IMR-90 (cell line): ENCODE measurements around the gene ESR1. TPM values are rescaled to one million over a fixed set of nuclear protein-coding genes. Genes with fewer than 3 reads are reported as not detected.

Experiments
- ATAC-seq: fragments of 200-7000 bp; cut with Tn5 transposase; 2 replicates; pipeline ENCODE4 v1.9.1; 2020; ENCODE audit warnings: low read depth, mild to moderate bottlenecking, moderate library complexity
- BruUV-seq: library from RNA; stranded (reverse); fragments of 400-500 nt; replicated peaks from 2 replicates; lab custom pipeline; 2021; lab: Mats Ljungman, UMichigan
- CTCF ChIA-PET: fragments of 300-600 bp; formaldehyde crosslinking; extraction: SDS; loops from one replicate; lab custom pipeline; 2021; ENCODE audit warnings: antibody characterized with exemption; lab: Yijun Ruan, JAX
- POLR2A ChIA-PET: fragments of 300-600 bp; sonication (Branson Sonifier 250); formaldehyde crosslinking; loops from one replicate; lab custom pipeline; 2022; ENCODE audit warnings: antibody characterized with exemption; ENCODE audit not compliant: unreplicated experiment; lab: Charles Lee
- DNase-seq: peaks from one replicate; pipeline ENCODE4 v3.0.0; 2013
- H2AFZ ChIP-seq: replicated peaks from 2 replicates; pipeline ENCODE3; 2013; ENCODE audit warnings: low read length, mild to moderate bottlenecking; ENCODE audit not compliant: poor library complexity
- H2AK5ac ChIP-seq: 2 replicates; pipeline ENCODE4 v1.6.1; 2013; ENCODE audit warnings: low read depth, low read length, inconsistent platforms
- H2AK9ac ChIP-seq: replicated peaks from 2 replicates; pipeline ENCODE3; 2013; ENCODE audit warnings: mild to moderate bottlenecking, low read depth, low read length, moderate library complexity; ENCODE audit not compliant: poor library complexity
- H2BK120ac ChIP-seq: 2 replicates; pipeline ENCODE4 v1.6.1; 2013; ENCODE audit warnings: low read depth, low read length, inconsistent platforms
- H2BK15ac ChIP-seq: 3 replicates; pipeline ENCODE4 v1.6.1; 2013; ENCODE audit warnings: low read depth, low read length, inconsistent platforms
- H2BK20ac ChIP-seq: 2 replicates; pipeline ENCODE4 v1.6.1; 2013; ENCODE audit warnings: low read depth, mild to moderate bottlenecking, inconsistent platforms, low read length, moderate library complexity
- H2BK5ac ChIP-seq: 2 replicates; pipeline ENCODE4 v1.6.1; 2013; ENCODE audit warnings: mild to moderate bottlenecking, low read depth, low read length, inconsistent platforms; ENCODE audit not compliant: poor library complexity, severe bottlenecking
- H3K14ac ChIP-seq: replicated peaks from 2 replicates; pipeline ENCODE4 v1.6.1; 2013; ENCODE audit warnings: low read depth, low read length, inconsistent platforms
- H3K18ac ChIP-seq: 2 replicates; pipeline ENCODE4 v1.6.1; 2013; ENCODE audit warnings: low read depth, low read length, control low read depth
- H3K23ac ChIP-seq: 2 replicates; pipeline ENCODE4 v1.6.1; 2013; ENCODE audit warnings: low read depth, low read length, inconsistent platforms
- H3K27ac ChIP-seq: 2 replicates; pipeline ENCODE4 v1.5.1; 2013; ENCODE audit warnings: mild to moderate bottlenecking, control low read depth, low read length; ENCODE audit not compliant: insufficient read depth
- H3K27me3 ChIP-seq: 2 replicates; pipeline ENCODE4 v1.6.1; 2013; ENCODE audit warnings: low read length; ENCODE audit not compliant: control insufficient read depth, insufficient read depth
- H3K36me3 ChIP-seq: 2 replicates; pipeline ENCODE4 v1.6.1; 2013; ENCODE audit warnings: low read length, mixed read lengths; ENCODE audit not compliant: control insufficient read depth, insufficient read depth
- H3K4ac ChIP-seq: 2 replicates; pipeline ENCODE4 v1.6.1; 2013; ENCODE audit warnings: low read depth, low read length, inconsistent platforms
- H3K4me1 ChIP-seq: 2 replicates; pipeline ENCODE4 v1.6.1; 2013; ENCODE audit warnings: low read length, mixed read lengths; ENCODE audit not compliant: control insufficient read depth, insufficient read depth
- H3K4me2 ChIP-seq: 2 replicates; pipeline ENCODE4 v1.6.1; 2013; ENCODE audit warnings: low read depth, mild to moderate bottlenecking, control low read depth, low read length, moderate library complexity
- H3K4me3 ChIP-seq: 2 replicates; pipeline ENCODE4 v1.5.1; 2013; ENCODE audit warnings: low read depth, mild to moderate bottlenecking, control low read depth, low read length, moderate library complexity; ENCODE audit not compliant: insufficient read depth
- H3K56ac ChIP-seq: 2 replicates; pipeline ENCODE4 v1.6.1; 2013; ENCODE audit warnings: low read length, inconsistent platforms; ENCODE audit not compliant: insufficient read depth; ENCODE audit errors: extremely low read depth
- H3K79me1 ChIP-seq, 2 experiments: 2 replicates each; pipeline ENCODE4 v1.6.1; 2013; ENCODE audit warnings: low read length in 2 of 2, inconsistent platforms in 1 of 2, low read depth in 1 of 2
- H3K9ac ChIP-seq: 2 replicates; pipeline ENCODE4 v1.6.1; 2013; ENCODE audit warnings: low read depth, low read length, control low read depth
- H3K9me1 ChIP-seq: 2 replicates; pipeline ENCODE4 v1.6.1; 2013; ENCODE audit warnings: low read length, inconsistent platforms; ENCODE audit not compliant: insufficient read depth
- H3K9me3 ChIP-seq: 2 replicates; pipeline ENCODE4 v1.6.1; 2013; ENCODE audit warnings: low read length; ENCODE audit not compliant: control insufficient read depth, insufficient read depth
- H4K20me1 ChIP-seq: 2 replicates; pipeline ENCODE4 v1.6.1; 2013; ENCODE audit warnings: low read length, inconsistent platforms; ENCODE audit not compliant: insufficient read depth
- H4K5ac ChIP-seq: 2 replicates; pipeline ENCODE4 v1.6.1; 2013; ENCODE audit warnings: mild to moderate bottlenecking, low read depth, low read length, control low read depth
- H4K8ac ChIP-seq, 2 experiments: 2 replicates each; pipeline ENCODE4 v1.6.1; 2013; ENCODE audit warnings: low read depth in 2 of 2, low read length in 2 of 2, control low read depth in 1 of 2, inconsistent platforms in 1 of 2
- H4K91ac ChIP-seq: 2 replicates; pipeline ENCODE4 v1.6.1; 2013; ENCODE audit warnings: low read depth, low read length, inconsistent platforms; ENCODE audit not compliant: insufficient read depth
- BHLHE40 ChIP-seq: fragments of 150-350 bp; IDR thresholded peaks from 2 replicates; pipeline ENCODE4 v1.6.1; 2016; ENCODE audit warnings: mild to moderate bottlenecking, low read depth, low read length
- CTCF ChIP-seq: conservative IDR thresholded peaks from 2 replicates; pipeline ENCODE4 v1.5.1; 2012; ENCODE audit warnings: mild to moderate bottlenecking, low read depth, low read length, improper control_type of control experiment
- MAFK ChIP-seq: IDR thresholded peaks from 2 replicates; pipeline ENCODE4 v1.6.1; 2012; ENCODE audit warnings: low read depth, low read length, improper control_type of control experiment
- MXI1 ChIP-seq: IDR thresholded peaks from 2 replicates; pipeline ENCODE4 v1.6.1; 2012; ENCODE audit warnings: low read depth, mild to moderate bottlenecking, low read length, moderate library complexity, borderline replicate concordance
- RFX5 ChIP-seq: IDR thresholded peaks from 2 replicates; pipeline ENCODE4 v1.8.0; 2012; ENCODE audit warnings: low read depth, mild to moderate bottlenecking, low read length, moderate library complexity
- SMC3 ChIP-seq: fragments of 150-350 bp; IDR thresholded peaks from 2 replicates; pipeline ENCODE4 v1.6.1; 2016; ENCODE audit warnings: low read depth, mild to moderate bottlenecking, antibody characterized with exemption, low read length, moderate library complexity
- WGBS, 2 experiments: methylation state at CpG; one replicate each; pipeline versions ENCODE4 v1.1.5 to v1.1.7; 2013; ENCODE audit warnings: missing lambda C conversion rate in 2 of 2; ENCODE audit not compliant: insufficient read length in 1 of 2; ENCODE audit errors: extremely low coverage in 2 of 2; 5-methylcytosine and 5-hydroxymethylcytosine counted together
- dilution Hi-C: fragments of 300-500 bp; cut with HindIII; formaldehyde crosslinking; loops from one replicate; pipeline ENCODE4 v1.14.3; 2018; ENCODE audit warnings: low sequenced_read_pairs; ENCODE audit not compliant: unreplicated experiment
- in situ Hi-C: fragments of 300-500 bp; cut with MboI; formaldehyde crosslinking; loops from 3 replicates; pipeline ENCODE4 v1.14.3; 2019; ENCODE audit warnings: low sequenced_read_pairs, inconsistent platforms, mixed read lengths
- intact Hi-C: fragments of 100-400 bp; cut with micrococcal nuclease; formaldehyde crosslinking; loops from 2 replicates; pipeline ENCODE4 v1.10.0; 2022
- polyA plus RNA-seq, 3 experiments: library from polyadenylated mRNA; depleted of rRNA; stranded (reverse); fragments of >200 nt; gene quantifications; 2 replicates each; pipeline ENCODE4 v1.2.3, GENCODE V29; 2012; ENCODE audit warnings: low replicate concordance in 1 of 3
- total RNA-seq: library from RNA; depleted of rRNA; stranded (reverse); fragments of >200 nt; gene quantifications from 2 replicates; pipeline ENCODE4 v1.2.3, GENCODE V29; 2012

The ESR1 gene
- total and polyA plus RNA-seq, 2 of the 4 experiments (the other 2 are of a cell fraction), result not detected

DNA sequence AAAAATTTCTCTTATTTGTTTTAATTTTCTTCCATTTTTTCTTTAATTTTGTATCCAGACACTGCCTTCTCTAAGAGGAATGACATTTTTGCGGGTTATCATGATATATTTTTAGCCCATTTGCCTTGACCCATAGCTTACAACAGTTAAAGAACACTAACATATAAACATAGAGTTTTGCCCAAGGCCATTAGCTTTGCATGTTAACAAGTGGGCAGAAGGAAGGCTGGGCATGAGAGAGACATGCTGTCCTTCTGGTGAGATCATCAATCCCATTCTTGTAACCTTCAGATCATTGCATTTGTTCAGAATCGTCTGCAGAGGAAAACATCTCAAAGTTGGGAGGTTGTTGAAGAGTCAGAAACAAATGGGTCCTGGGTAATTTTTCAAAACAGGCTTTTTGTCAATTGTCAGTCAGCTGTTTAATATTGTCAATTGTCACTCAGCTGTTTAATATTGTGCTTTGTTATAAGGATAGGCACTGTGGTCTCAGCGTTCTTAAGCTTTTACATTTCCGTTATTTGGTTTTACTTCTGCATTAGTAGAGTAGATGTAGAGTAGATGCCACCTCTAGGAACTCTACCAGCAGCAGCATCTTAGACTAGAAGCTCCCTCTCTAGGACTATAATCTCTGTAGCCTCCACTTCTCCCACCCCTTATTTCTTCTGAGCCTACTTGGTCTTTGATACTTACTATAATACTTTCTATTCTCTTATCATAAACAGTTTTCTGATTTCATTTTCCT lies 243.1 kb downstream of the ESR1 start:
- H3K4me2 ChIP-seq, result no peak overlapping the region
- POLR2A ChIA-PET, result no interaction called here

More for the DNA sequence above, 243.1 kb downstream of the ESR1 start:
- Histone ChIP-seq H2BK5ac (no peak overlapping the region), H4K8ac (no peak overlapping the region), H3K27me3 (no peaks in the 10 kb centered on the region), H2AFZ (no peak overlapping the region), H3K9me1 (no peaks in the 10 kb centered on the region), H3K9me3 (no peaks in the 10 kb centered on the region), H2BK120ac (no peak overlapping the region), H4K5ac (no peak overlapping the region), H3K27ac (no peak overlapping the region), H2BK15ac (no peak overlapping the region), H2AK5ac (no peak overlapping the region), H3K23ac (no peak overlapping the region), H3K4me1 (no peaks in the 10 kb centered on the region), H3K4ac (no peak overlapping the region), H3K56ac (no peak overlapping the region), H2AK9ac (no peak overlapping the region), H3K9ac (no peak overlapping the region), H3K18ac (no peak overlapping the region), H3K14ac (no peak overlapping the region), H3K36me3 (no peaks in the 10 kb centered on the region), H3K79me1 (no peaks in the 10 kb centered on the region), H4K91ac (no peak overlapping the region), H2BK20ac (no peak overlapping the region), H3K4me3 (no peak overlapping the region), H4K20me1 (no peaks in the 10 kb centered on the region)
- WGBS, 2 experiments, result no CpG with 5 or more reads among the region's 4 CpGs
- BruUV-seq, result no TSS peak
- dilution Hi-C loops, result no loop called here
- CTCF ChIA-PET, result no interaction called here
- in situ Hi-C loops, result no loop called here
- intact Hi-C loops, result no loop called here
- DNase-seq (no peak), ATAC-seq (no peak)
- TF ChIP-seq RFX5, result no peak
- no peak for TF ChIP-seq MAFK
- TF ChIP-seq CTCF, result no peak
- no peak for TF ChIP-seq MXI1
- no peak for TF ChIP-seq BHLHE40
- TF ChIP-seq SMC3, result no peak
